Tibial nerve (tissue), 4 donors: ENCODE results near the gene TCF23.

Source experiments
- EP300 ChIP-seq, 2 donors: sonication (generic); formaldehyde crosslinking; IDR thresholded peaks; one replicate each; pipeline ENCODE4 v1.6.1; 2017; ENCODE audit warnings: antibody characterized with exemption in 2 of 2, mild to moderate bottlenecking in 1 of 2
- POLR2A ChIP-seq, 2 donors: fragments of 450-650 bp; IDR thresholded peaks; one replicate each; pipeline ENCODE4 v1.6.1; 2017; ENCODE audit warnings: antibody characterized with exemption in 2 of 2, mild to moderate bottlenecking in 2 of 2, moderate library complexity in 2 of 2
- TF ChIP-seq, protein P1 (sequence below), 5 experiments: fragments of 200-600 bp in 3 of 5; fragments of 450-650 bp in 2 of 5; sonication (generic) in 3 of 5; IDR thresholded peaks; one replicate each; pipeline ENCODE4 v1.5.1; 2016 to 2019; ENCODE audit warnings: antibody characterized with exemption in 5 of 5, mild to moderate bottlenecking in 3 of 5, moderate library complexity in 2 of 5

DNA sequence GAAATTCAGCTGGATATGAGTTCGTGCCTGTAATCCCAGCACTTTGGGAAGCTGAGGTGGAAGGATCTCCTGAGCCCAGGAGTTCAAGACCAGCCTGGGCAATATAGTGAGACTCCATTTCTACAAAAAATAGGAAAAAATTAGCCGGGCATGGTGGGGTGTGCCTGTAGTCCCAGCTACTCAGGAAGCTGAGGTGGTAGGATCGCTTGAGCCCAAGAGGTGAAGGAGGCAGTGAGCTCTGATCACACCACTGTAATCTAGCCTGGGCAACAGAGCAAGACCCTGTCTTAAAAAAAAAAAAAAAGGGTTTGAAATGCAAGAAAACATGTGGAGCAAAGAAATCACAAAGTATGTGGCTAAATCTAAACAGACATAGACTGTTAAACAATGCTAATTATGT lies 39.7 kb upstream of the TCF23 start:
- TF ChIP-seq, protein P1, sequence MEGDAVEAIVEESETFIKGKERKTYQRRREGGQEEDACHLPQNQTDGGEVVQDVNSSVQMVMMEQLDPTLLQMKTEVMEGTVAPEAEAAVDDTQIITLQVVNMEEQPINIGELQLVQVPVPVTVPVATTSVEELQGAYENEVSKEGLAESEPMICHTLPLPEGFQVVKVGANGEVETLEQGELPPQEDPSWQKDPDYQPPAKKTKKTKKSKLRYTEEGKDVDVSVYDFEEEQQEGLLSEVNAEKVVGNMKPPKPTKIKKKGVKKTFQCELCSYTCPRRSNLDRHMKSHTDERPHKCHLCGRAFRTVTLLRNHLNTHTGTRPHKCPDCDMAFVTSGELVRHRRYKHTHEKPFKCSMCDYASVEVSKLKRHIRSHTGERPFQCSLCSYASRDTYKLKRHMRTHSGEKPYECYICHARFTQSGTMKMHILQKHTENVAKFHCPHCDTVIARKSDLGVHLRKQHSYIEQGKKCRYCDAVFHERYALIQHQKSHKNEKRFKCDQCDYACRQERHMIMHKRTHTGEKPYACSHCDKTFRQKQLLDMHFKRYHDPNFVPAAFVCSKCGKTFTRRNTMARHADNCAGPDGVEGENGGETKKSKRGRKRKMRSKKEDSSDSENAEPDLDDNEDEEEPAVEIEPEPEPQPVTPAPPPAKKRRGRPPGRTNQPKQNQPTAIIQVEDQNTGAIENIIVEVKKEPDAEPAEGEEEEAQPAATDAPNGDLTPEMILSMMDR (IDR thresholded peaks at IDR 0.05): no peak
- TF ChIP-seq POLR2A (IDR thresholded peaks at IDR 0.05) (no peak), EP300 (IDR thresholded peaks at IDR 0.05) (no peak)
